Fibroblast of skin of back (primary cell): Measurements from ENCODE around the gene PHF12. TPM values are rescaled to one million over a fixed set of nuclear protein-coding genes. Genes with fewer than 3 reads are reported as not detected.

Source experiments
- DNase-seq: peaks from one replicate; pipeline ENCODE4 v3.0.0-alpha.2; 2013
- polyA plus RNA-seq, 2 experiments: library from polyadenylated mRNA; unstranded; fragments of 120-200 nt; gene quantifications; one replicate each; pipeline ENCODE4 v1.2.1, GENCODE V29; 2013; ENCODE audit not compliant: insufficient read length in 2 of 2

The PHF12 gene
- polyA plus RNA-seq (2013, experiment 1 of 2; ENCODE audit: insufficient read length) = 33.4 TPM
- 30.4 TPM for polyA plus RNA-seq (2013, experiment 2 of 2; ENCODE audit: insufficient read length)

DNA sequence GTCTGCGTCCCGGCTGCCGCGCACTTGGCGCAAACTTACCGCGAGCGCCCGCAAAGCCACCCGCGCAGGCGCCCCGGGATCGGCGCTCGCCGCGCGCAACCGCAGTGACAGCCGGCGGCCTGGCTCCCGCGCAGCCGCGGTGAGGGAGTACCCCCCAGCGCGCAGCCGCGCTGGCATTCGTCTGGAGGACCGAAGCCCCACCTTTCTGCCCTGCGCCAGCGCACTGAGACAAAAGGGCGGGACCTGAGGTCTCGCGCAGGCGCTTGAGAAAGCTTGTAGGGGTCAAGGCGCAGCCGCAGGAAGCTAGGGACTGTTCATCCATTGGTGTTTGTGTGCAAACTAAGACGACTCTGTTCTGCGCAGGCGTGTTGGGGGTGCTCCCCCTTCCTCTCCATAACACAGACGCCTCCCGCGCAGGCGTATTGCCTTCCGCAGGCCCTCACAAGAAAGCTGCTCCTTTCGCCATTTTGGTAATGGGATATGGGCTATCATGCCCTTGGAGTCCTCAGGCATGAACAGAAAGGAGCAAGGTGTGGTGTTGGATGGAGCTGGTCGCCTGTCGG lies at the start of gene PHF12:
PHF12 (minus strand) TSS at position 91 of the 563 bp plus-strand sequence. CDS start 558 bp downstream, outside the sequence.
- peak; percentile 100 for DNase-seq

DNA sequence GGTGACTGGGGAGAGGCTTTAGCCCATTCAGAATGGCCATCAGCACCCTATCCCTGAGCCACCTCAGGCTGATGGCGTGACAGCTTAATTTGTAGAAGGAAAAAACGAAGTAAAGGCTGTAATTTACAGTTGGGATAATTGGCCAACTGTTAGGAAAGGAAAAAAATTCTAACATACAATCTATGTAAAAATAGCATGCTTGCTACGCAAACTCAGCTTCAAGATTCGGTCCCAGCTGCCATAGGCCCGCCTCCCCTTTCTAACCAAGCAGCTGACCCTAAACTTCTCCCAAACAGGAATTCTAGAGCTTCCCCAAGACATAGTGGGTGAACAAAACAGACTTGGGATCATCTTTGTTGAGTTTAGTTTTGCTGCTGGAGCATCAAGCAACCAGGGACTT lies 49.7 kb upstream of the PHF12 start:
- no peak for DNase-seq

DNA sequence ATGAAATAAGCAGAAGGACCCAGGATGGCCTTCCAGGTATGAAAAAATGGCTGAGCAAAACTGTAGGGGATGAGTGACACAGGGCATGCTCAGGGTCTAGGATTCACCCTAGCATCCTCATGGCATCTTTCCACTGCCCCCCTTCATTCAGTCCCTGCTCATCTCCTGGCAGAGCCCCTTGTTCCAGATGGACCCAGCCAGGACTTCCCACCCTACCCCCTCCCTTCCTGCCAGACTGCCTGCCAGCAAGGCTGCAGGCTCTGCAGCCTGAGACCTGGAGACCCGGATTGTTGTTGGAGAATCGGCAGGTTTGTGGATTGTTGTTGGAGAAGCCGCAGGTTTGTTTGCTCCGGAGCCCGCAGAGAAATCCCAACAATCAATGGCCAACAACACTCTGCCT lies 47.9 kb upstream of the PHF12 start:
- DNase-seq = no peak

DNA sequence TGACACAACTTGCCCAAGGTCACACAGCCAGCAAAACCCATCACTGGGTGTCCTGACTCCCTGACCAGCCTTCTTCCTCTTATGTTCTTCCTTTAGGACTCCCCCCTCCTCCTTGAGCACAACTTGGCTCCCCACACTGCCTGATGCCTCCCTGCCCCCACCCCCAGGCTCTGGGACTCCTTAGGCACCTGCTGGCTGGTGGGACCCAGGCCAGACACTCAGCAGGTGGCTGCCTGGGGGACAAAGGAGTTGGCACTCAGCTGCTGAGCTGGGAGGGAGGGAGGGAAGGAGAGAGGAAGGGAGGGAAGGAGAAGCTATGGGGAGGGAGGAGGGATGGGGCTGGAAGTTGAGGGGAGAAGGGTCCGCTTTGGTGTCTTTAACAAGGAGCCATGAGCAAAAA lies 46.5 kb upstream of the PHF12 start:
- no peak for DNase-seq

DNA sequence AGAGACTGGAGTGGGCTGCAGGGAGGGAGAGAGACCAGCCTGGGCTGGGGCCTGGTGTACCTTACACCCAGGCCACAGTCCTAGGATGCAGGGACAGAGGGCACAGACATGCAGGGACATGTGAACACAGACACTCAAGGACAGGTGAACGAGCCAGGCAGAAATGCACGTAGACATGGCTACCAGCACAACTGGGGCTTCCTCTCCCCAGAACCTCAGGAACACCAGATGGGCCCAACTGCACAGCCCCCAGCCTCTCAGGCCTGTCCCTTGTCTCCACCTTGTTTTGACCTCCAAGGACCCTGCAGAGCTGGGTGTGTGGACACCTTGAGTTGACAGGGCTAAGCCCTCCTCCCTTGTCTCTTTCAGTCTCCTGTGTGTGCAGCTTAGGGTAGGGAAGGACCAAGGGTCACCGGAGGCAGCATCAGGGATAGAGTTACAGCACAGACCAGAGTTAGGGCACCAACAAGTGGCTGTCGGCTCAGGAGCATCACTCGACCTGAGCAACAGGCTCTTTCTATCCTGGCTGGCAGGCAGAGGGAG lies 45.3 kb upstream of the PHF12 start:
- no peak for DNase-seq

DNA sequence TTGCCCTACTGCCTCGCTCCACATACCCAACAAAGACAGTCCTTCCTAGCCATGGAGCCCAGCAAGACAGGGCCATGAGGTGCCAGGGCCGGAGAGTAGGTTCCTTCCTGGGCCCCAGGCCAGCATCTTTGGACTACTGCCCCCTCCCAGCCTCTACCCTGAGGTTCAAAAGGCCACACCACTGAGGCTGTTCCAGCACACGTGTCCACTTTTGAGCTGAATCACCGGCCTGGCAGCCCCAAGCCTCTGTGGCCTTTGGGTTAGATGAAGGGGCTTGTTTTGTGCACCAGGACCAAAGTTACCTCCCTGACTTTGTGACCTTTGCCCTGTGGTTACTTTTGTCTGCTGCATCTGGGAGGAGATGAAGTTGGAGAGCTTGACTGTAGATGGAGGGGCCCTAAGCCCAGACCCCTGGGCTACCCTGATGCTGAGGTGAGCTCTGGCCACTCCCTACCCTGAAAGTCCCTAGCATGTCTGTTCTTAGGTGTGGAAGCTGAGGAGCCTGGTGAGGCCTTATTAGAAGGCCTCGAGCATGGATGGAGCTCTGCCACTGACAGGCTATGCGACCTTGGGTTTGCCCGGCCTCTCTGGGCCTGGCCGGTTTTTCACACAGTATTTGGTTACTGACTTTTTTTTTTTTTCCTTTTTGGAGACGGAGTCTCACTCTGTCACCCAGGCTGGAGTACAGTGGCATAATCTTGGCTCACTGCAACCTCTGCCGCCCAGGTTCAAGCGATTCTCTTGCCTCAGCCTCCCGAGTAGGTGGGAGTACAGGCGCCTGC lies 42.5 kb upstream of the PHF12 start:
- no peak for DNase-seq

DNA sequence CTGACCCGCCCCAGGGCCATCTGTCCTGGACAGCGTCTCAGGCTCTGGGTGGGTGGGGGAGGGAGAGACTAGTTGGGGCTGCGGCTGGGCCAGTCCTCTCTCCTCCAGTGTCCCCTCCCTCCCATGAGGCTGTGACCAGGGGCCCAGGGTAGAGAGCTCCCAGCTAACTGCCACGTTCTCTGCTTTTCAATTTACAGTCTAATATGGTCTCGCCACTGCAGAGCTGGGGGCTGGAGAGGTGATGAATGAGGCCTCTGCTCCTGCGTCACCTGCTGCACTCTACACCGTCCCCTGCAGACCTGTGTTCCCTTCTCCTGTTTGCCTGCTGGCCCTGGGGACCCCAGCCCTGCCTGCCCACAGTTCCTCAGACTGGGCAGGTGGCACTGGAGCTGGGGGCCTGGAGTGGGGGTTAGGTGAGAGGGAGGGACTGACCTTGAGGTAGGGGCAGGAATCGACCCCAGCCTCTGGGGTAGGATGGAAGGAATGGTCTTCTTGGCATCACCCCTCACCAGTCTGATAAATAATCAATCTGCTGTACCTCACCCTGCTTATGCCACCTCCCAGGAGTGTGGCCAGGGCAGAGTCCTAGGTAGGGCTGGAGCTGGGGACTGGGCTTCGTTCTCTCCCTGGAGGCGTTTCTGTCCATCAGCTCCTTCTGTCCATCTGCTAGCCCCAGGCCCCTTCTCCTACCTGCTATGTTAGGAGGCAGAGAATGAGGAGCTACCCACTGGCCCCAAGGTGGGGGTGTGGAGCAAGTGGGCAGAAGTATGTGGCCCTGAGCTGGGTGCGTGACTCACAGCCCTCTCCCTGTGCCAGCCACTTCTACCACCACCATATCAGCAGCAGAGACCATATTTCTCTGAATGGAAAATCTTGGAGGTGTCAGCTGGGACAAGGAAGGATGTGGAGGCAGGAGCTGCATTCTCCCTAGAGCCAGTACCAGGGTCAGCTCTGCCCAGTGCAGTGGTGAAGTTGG lies 41.6 kb upstream of the PHF12 start:
- no peak for DNase-seq

DNA sequence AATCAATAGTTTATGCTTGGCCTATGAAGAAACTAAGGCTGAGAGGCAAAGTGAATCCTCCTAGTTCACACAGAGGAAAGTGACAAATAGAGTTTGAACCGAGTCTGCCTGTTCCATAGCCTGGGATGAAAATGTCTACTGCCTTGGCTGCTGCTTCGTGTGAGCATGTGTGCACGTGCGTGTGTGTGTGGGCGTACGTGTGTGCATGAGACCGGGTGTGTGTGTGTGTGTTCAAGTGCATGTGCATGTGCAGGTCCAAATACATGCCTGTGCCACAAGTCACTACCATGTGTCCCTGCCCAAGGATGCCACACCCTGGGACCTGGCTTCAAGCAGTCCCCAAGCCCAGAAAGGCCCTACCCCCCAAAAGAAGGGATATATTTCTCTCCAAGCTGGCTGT lies 40.9 kb upstream of the PHF12 start:
- DNase-seq = no peak

DNA sequence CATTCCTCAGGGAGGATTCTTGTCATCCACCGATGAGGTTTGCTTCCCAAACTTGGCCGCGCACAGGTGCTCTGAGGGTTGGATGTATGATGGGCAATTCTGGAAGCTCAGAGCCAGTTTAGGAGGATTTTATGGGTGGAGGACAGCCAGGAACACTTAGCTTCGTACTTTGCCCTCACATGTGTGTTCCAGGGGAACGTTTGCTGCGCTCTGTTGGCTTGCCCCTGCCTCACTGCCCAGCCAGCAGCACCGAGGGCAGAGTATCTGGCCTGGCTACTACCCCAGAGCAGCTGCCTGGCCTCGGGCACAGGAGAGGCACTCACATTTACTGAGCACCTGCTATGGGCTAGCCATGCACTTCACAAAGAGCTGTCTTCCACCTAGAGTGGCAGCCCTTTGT lies 40.5 kb upstream of the PHF12 start:
- no peak for DNase-seq

DNA sequence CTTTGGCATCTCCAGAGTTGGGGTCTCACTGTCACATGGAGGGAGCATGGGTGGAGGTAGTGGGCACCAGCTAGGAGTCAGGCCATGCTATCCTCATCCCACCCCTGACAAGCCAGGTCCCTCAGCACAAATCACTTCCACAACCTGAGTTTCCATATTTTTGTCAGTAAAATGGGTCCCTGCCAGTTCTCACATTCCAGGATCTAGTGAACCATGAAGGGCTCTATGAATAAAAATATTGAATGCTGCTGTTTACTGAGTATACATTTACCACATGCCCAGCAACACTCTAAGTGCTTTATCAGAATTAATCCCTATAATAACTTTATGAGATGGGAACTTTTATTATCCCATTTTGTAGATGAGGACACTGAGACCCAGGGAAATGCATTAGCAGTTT lies 37.7 kb upstream of the PHF12 start:
- DNase-seq = no peak

DNA sequence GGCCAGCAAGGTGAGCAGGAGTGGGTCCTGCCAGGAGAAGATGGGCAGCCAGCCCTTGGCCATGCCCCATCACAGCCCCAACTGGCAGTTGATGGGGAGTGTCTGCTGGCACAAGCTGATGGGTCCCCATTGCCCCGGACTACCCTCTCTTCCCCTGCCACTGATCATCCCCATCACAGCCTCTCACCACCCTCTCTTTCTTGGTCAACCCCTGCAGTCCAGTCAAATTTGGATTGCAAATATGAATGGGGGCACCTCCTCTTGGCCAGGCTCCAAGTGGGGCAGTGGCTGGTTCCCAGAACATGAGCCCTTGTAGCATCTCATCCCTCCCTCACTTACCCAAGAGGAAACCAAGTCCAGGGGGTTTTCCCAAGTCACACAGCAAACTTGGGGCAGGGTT lies 37.2 kb upstream of the PHF12 start:
- no peak for DNase-seq

DNA sequence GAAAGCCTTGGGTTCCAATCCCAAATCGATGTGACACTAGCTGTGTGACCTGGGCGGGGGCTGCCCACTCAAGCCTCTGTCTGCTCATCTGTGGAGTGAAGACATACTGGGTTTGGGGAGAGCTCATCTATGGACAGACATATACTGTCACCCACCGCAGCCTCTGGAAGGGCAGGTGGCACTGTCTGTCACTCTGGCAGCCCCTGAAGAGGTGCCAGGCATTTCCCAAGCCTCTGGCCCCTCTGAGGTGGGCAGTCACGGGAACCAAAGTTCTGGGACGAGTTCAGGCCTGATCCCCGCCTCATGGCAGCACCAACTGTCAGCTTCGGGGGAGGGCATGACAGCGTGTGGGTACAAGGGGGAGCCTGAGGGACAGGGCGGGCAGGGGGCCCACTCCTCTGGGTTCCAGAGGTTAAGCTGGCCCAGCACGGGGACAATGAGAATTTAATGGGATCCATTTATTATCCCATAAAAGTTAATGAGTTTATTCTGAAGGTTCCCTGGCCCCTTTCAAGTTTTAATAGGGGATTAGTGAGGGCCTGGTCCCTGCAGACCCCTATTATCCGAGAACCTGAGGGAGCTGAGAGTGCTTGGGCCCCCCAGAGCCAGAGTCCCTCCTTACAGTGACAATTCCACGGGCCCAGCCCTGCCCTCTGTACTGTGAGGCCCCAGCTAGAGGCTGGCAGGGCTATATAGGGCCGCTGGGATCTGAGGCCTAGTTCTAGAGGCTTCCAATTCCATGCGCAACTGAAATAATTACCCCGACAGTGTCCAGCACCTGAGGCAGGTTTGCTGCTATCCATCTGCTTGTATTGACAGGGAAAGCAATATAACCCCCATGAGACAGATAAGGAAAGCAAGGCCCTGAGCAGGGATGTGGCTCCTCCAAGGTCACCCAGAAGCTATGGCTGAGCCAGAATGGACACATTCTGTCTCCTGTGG lies 35.7 kb upstream of the PHF12 start:
- no peak for DNase-seq

DNA sequence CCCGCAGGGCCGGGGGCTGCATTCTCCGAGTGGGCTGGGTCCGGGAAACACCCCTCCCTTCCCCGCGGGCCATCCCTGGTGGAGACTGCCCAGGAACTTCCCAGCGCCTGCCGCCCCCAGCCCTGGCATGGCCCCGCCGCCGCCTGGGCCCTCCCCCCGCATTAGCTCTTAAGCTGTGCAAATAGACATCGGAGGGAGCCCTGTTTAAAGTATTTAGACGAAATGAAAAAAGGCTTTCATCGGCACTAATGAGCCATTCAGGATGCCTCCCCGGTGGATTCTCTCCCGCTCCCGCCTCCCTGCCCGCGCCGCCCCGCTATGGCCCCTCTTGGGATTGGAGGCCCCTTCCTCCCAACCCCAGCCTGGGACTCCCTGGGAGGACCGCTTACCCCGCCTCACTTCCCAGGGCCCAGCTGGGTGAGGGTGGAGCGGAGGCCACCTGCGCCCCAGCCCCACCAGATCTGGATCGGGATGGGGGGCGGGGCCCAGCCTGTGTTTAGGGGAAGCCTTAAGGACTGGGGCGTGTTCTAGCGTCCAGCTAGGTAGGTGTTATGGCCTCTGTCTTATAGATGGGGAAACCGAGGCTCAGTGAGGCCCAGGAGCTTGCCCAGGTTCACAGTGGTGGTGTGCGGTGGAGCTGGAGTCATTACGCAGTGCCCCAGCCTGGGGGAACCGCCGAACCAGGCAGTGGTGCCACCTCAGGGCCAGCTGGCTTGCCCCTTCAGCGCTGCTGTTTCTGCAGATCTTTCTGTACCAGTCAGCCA lies 34.8 kb upstream of the PHF12 start:
- DNase-seq = no peak

DNA sequence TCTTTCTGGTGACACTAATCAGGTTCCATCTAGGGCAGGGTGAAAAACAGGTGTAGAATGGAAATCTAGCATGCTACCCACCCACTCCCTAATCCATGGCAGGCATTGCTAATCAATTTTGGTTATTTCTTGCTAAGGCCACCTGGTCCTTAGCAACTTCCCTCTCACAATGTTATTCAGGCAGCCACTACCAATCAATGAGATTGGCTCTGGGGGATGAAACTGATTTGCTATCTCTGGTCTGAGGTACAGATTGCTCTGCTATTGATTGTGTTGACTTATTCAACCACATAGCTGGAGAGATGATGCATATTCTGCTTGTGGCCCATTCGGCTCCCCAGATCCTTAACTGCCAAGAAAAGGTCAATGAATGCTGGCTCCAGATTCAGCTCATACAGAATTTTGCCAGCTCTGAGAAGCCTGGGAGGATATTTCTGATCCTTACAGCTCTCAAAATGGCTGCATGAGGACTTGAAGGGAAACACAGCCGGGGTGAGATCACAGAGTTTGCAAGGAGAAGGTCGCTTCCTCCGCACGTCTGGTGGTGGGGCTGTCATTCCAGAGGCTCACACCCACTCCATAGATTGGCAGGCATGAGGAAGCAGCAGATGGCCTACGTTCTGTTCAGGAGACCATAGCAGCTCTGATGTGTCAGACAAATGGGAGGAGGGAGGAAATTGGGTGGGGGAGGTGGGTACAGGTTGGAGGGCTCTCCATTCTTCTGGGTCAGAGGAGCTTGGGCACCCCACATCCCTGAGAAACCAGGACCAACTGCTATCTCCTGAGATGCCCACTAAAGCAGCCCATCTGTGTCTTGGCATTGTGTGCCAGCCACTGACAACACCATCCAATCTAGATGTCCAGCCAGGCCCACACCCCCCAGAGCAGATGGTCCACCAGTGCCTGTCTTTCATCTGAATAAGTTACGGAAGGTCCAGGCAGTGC lies 32.2 kb upstream of the PHF12 start:
- DNase-seq = no peak

DNA sequence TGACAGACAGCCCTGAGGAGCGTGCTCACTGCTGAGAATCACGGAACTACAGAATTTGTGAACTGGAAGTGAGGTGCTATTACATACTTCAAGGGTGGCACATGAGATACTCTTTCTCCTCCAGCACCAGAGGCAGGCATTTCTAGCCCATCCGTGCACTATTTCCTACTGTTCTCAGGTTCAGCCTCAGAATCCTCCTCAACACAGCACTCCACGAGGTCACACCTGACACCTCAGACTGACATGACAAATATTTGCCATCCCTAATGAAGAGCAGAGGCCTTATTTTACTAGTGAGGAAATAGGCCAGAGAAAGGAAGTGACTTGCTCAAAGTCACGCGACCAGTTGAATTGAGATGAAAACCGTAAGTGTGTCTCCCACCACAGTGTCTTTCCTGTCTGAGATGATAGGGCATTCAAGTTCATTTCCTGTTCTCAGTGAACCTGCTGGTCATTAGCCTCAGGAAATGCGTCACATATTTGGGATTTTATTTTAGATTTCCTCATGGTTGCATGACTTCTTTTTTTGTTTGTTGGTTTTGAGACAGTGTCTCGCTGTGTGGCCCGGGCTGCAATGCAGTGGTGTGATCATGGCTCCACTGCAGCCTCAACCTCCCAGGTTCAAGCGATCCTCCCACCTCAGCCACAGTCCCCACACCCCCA lies 30.9 kb upstream of the PHF12 start:
- peak; percentile 49 for DNase-seq

DNA sequence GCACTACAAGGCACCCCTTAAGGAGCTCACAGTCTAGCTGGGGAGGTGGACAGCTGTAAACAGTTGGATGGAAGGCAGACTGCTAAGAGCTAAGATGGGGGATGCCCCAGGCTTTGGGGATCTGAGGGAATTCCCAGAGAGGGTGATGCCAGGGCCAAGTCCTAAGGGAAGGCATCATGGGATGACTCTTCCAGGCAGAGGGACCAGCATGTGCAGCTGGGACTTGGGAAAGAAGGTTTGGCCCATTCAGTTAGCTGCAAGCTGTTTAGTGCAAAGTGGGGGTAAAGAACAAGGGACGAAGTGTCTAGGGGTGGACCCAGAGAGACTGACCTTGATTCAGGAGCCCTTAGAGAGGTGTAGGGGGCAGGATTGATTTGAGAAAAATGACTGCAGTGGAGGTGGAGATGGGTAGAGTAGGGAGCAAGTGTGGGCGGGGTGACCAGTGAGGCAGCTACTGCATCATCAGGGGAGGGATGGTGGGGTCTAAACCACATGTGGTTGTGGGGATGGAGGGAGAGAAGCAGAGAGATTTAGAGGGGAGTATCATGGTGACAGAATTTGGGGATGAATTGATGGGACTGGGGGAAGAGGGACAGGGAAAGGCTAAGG lies 27.1 kb upstream of the PHF12 start:
- DNase-seq = no peak

DNA sequence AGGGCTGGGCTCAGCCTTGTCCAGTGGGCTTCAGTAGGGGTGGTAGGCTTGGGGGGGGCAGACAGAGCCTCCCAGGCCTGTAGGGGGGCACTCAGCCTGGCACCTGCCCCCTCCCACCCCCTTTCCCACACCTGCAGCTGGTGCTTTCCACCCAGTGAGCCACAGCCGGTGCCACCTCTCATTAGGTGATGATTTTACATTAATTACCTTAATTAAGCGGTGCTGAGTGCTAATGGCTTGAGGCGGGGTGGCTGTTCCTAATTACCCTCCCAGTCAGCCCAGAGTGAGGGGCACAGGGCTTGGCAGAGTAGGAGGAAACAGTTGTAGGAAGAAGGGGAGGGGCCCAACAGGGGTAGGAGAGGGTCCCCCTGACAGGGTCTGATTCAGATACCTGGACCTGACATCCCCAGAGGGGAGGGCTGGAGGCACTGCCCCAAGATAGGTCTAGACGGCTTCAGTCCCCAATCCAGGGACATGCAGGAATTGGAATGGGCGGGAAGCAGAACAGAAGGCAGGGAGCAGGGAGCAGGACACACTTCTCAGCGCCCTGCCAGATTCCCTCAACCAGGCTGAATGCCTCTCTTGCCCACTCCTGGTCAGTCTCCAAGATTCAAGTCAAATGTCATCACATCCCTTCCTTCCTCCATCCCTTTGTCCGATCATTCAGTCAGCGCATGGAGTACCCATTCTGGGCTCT lies 26.5 kb upstream of the PHF12 start:
- no peak for DNase-seq

DNA sequence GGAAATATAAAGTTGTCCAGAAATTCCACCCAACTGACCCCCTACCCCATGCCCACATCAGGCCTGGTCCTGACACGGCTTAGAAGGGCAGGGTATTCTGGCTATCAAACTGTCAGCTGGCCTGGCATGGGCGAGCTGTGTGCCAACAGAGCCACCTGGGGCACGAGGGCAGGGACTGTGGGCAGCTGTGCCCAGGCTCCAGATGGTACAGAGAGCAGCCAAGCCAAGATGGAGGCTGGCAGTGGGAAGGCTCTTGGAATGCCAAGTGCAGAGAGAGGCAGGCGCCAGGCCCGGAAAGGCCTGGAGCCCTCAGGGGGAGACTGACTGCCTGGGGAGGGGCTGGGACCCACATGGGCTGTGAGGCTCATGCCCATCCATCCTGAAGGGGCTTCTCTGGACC lies 24.3 kb upstream of the PHF12 start:
- DNase-seq = no peak
